Measurements from ENCODE around the gene TSC22D1. TPM values are rescaled to one million over a fixed set of nuclear protein-coding genes. Genes with fewer than 3 reads are reported as not detected.

The TSC22D1 gene
- total RNA-seq, 2 experiments from 2014 or later: 8.0 to 17.9 TPM

DNA sequence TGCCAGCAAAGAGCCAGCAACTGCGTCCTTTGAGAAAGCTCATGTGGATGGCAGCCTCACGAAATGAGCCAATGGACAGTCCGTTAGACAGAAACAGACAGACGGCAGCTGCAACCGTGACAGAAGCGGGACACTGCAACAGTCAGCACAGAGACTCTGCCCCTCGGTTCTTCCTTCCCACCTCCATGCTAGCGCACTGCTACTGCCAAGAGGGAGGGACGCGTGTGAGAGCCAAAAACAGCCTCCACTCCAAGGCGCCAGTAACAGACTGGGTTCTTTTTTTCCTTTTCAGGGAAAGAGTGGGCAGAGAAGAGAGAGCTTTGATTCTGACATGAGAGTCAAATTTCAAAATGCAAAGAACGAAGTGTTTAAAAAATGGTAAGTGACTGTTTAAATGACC, 125.0 kb downstream of the TSC22D1 start:
- Mint-ChIP-seq H3K4me1 (no peaks in the 10 kb centered on the region), H3K27me3 (no peaks in the 10 kb centered on the region), H3K9me3 (ENCODE audit: low read depth) (peaks cover 4% of the 10 kb centered on the region), H3K36me3 (no peaks in the 10 kb centered on the region), H3K27ac (no peak overlapping the region), H3K4me3 (no peak overlapping the region)
- DNase-seq: no peak
- no peak for ATAC-seq
- CTCF ChIA-PET: no interaction called here

GRCh38 chr13:44449999-44450821, 125.9 kb downstream of the TSC22D1 start:
- H3K27me3 Mint-ChIP-seq: peaks cover 3% of the 10 kb centered on the region
- no peak overlapping the region for H3K4me3 Mint-ChIP-seq
- no peaks in the 10 kb centered on the region for H3K36me3 Mint-ChIP-seq
- no peak overlapping the region for H3K27ac Mint-ChIP-seq
- no peaks in the 10 kb centered on the region for H3K4me1 Mint-ChIP-seq
- CTCF ChIA-PET: no interaction called here
- ATAC-seq: no peak
- DNase-seq: no peak
- no peaks in the 10 kb centered on the region for H3K9me3 Mint-ChIP-seq (ENCODE audit: low read depth)

DNA sequence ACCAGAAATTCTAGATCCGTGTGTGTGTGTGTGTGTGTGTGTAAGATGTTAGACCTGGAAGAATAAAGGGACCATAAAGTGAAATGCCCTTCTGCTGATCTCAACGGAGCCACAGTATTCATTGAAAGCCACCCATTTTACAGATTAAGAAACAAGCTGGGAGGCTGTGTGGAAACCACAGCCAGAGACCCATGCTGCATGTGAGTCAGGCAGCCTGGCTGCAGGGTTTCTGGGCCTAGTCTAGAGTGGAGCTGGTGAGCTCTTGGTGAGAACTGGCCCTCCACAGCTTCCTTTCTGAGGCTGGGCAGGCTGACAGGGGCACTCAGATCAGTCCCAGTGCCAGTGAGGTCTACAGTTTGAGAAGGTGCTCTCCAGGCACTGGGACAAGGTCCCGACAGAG, 127.3 kb downstream of the TSC22D1 start:
- Mint-ChIP-seq H3K27ac (no peak overlapping the region), H3K36me3 (no peaks in the 10 kb centered on the region), H3K9me3 (ENCODE audit: low read depth) (no peaks in the 10 kb centered on the region), H3K27me3 (peaks cover 6% of the 10 kb centered on the region), H3K4me3 (no peak overlapping the region), H3K4me1 (no peaks in the 10 kb centered on the region)
- CTCF ChIA-PET: no interaction called here
- DNase-seq (no peak), ATAC-seq (no peak)

- DNase-seq: no peak
- no peak overlapping the region for H3K27ac Mint-ChIP-seq
- no peaks in the 10 kb centered on the region for H3K36me3 Mint-ChIP-seq
- H3K4me3 Mint-ChIP-seq: no peak overlapping the region
- ATAC-seq: no peak
- no peaks in the 10 kb centered on the region for H3K9me3 Mint-ChIP-seq (ENCODE audit: low read depth)
- no peaks in the 10 kb centered on the region for H3K4me1 Mint-ChIP-seq
- CTCF ChIA-PET: no interaction called here
- peaks cover 7% of the 10 kb centered on the region for H3K27me3 Mint-ChIP-seq
These were observed 127.8 kb downstream of the TSC22D1 start for GRCh38 chr13:44448373-44448772.

DNA sequence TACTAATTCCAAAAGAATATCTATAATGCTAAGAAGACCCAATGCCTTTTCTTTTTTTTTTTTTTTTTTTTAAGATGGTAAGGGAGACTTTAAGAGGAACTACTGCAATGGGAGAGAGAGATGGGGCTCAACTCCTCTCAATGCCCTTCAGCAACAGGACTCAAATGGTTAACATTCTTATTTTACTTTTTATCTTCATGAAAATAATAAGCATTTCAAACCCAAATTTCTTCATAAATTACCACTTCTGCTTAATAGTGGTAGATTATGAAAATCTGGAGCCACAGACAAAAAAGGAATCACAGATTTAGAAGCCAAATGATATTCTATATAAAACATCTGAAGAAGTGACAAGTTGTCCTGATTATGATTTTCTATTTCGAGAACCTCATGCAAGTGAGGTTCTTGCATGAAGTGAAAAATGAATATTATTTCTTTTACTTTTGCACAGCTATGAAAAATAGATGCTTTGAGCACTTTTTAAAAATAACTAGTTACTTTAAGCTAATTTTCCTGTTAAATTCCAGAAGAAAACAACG, 128.3 kb downstream of the TSC22D1 start:
- Mint-ChIP-seq H3K9me3 (ENCODE audit: low read depth) (no peaks in the 10 kb centered on the region), H3K27me3 (peaks cover 8% of the 10 kb centered on the region), H3K27ac (no peak overlapping the region), H3K36me3 (no peaks in the 10 kb centered on the region), H3K4me1 (no peaks in the 10 kb centered on the region), H3K4me3 (no peak overlapping the region)
- DNase-seq (no peak), ATAC-seq (no peak)
- CTCF ChIA-PET: no interaction called here

GRCh38 chr13:44440046-44440608, 136.0 kb downstream of the TSC22D1 start:
- ATAC-seq (no peak), DNase-seq (no peak)
- peaks cover 15% of the 10 kb centered on the region for H3K4me1 Mint-ChIP-seq
- peaks cover 41% of the 10 kb centered on the region for H3K27me3 Mint-ChIP-seq
- no peaks in the 10 kb centered on the region for H3K36me3 Mint-ChIP-seq
- H3K27ac Mint-ChIP-seq: no peak overlapping the region
- no peaks in the 10 kb centered on the region for H3K9me3 Mint-ChIP-seq (ENCODE audit: low read depth)
- CTCF ChIA-PET: interaction anchor here (0.7 to 4.8 kb wide), 3 partner anchors 249 to 533 kb away, joined by 3 to 38 read pairs (median 25); no protein-coding TSS in a partner anchor
- H3K4me3 Mint-ChIP-seq: no peak overlapping the region

- DNase-seq (no peak), ATAC-seq (no peak)
- H3K36me3 Mint-ChIP-seq: no peaks in the 10 kb centered on the region
- H3K27me3 Mint-ChIP-seq: peaks cover 42% of the 10 kb centered on the region
- no peak overlapping the region for H3K4me3 Mint-ChIP-seq
- CTCF ChIA-PET: interaction anchor here (1.0 to 4.8 kb wide), 4 partner anchors 13 to 533 kb away, joined by 3 to 38 read pairs (median 16); no protein-coding TSS in a partner anchor
- peaks cover 15% of the 10 kb centered on the region for H3K4me1 Mint-ChIP-seq
- no peaks in the 10 kb centered on the region for H3K9me3 Mint-ChIP-seq (ENCODE audit: low read depth)
- no peak overlapping the region for H3K27ac Mint-ChIP-seq
These were observed 136.6 kb downstream of the TSC22D1 start for GRCh38 chr13:44439452-44440024.

DNA sequence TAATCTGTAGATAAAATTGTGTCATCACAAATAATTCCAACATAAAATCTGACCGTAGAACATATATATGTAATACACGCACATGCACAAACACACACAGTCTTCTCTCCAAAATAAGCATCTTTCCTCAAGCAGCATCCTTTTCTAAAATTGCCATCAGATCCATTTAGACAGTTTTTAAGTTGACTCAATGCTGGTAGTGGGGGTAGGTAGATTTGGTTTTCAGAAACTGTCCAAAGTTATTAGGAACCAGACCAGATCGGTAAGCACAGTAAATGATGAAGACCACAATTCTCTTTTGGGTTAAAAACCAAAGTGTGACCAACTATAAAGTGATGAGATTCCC, 137.9 kb downstream of the TSC22D1 start:
- Mint-ChIP-seq H3K4me3 (no peak overlapping the region), H3K27me3 (peaks cover 46% of the 10 kb centered on the region), H3K27ac (no peak overlapping the region), H3K36me3 (no peaks in the 10 kb centered on the region), H3K4me1 (peaks cover 15% of the 10 kb centered on the region), H3K9me3 (ENCODE audit: low read depth) (no peaks in the 10 kb centered on the region)
- DNase-seq: no peak
- CTCF ChIA-PET: interaction anchor here (0.7 to 4.8 kb wide), 5 partner anchors 12 to 531 kb away, joined by 3 to 38 read pairs (median 6); no protein-coding TSS in a partner anchor
- ATAC-seq: no peak

DNA sequence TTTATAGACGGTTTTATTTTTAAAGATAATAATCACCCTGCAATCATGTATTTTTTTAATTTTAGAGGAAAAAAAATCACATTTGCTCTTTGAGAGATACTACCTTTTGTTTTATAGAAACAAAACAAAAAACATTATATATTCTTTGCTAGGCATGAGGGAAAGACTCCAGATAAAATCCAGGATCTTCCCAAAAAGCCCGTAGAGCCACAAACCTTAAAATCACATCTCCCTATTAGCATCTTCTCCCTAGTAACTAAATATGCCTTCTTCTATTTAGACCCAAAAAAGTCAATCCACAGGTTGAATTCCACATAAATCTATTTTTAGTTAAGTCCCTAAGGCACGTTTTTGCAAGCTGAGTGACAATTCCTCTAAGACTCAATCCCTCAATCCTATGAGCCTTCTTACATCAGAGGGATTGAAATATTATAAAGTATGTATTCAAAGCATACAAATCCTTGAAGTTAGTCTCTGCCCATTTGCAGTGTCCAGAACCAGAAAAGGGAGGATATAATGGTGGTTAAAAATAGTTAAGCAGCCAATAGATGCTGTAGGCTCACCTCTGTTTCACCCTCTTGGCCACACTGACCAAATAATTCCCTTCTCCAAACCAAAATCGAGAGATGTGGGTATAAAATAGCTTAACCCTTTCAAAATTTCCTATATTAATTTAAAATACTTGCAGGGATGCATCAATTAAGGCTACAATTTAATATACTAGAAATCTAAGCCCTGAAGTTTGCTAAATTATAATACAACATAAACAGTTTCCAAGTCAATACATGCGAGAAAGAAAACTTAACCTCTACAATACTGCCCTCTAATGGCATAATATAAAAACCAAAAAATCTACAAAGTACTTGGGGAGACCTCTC, 138.5 kb downstream of the TSC22D1 start:
- DNase-seq: no peak
- H3K27ac Mint-ChIP-seq: no peak overlapping the region
- H3K27me3 Mint-ChIP-seq: peaks cover 46% of the 10 kb centered on the region
- CTCF ChIA-PET: interaction anchor here (1.0 to 4.8 kb wide), 7 partner anchors 9 to 531 kb away, joined by 3 to 38 read pairs (median 3); no protein-coding TSS in a partner anchor
- H3K9me3 Mint-ChIP-seq (ENCODE audit: low read depth): no peaks in the 10 kb centered on the region
- no peak overlapping the region for H3K4me3 Mint-ChIP-seq
- no peak for ATAC-seq
- no peaks in the 10 kb centered on the region for H3K36me3 Mint-ChIP-seq
- H3K4me1 Mint-ChIP-seq: peaks cover 15% of the 10 kb centered on the region

- Mint-ChIP-seq H3K36me3 (no peaks in the 10 kb centered on the region), H3K4me1 (peaks cover 15% of the 10 kb centered on the region), H3K27me3 (peaks cover 42% of the 10 kb centered on the region), H3K27ac (no peak overlapping the region), H3K9me3 (ENCODE audit: low read depth) (no peaks in the 10 kb centered on the region), H3K4me3 (peak overlapping the region; percentile 73)
- DNase-seq (peak; percentile 47), ATAC-seq (peak; percentile 56)
- CTCF ChIA-PET: interaction anchor here (0.6 to 4.8 kb wide), 7 partner anchors 8 to 530 kb away, joined by 3 to 38 read pairs (median 3); no protein-coding TSS in a partner anchor
These were observed 139.4 kb downstream of the TSC22D1 start for GRCh38 chr13:44436589-44437337.

- no peak for DNase-seq
- H3K36me3 Mint-ChIP-seq: no peaks in the 10 kb centered on the region
- H3K27ac Mint-ChIP-seq: no peak overlapping the region
- H3K27me3 Mint-ChIP-seq: peaks cover 41% of the 10 kb centered on the region
- no peak for ATAC-seq
- H3K4me1 Mint-ChIP-seq: peaks cover 15% of the 10 kb centered on the region
- CTCF ChIA-PET: interaction anchor here (1.0 to 4.8 kb wide), 5 partner anchors 27 to 556 kb away, joined by 3 to 38 read pairs (median 3); partner anchors contain the start of genes CCDC122 and LACC1
- no peaks in the 10 kb centered on the region for H3K9me3 Mint-ChIP-seq (ENCODE audit: low read depth)
- peak overlapping the region; percentile 73 for H3K4me3 Mint-ChIP-seq
These were observed 140.1 kb downstream of the TSC22D1 start for GRCh38 chr13:44435919-44436510.

All from activated CD8-positive, alpha-beta memory T cell treated with anti-CD3 and anti-CD28 coated beads, Interleukin-2, amount 10 ng/mL, durations not matched to agents 7 days and 5 days (primary cell).